GM21381 (cell line): Measurements from ENCODE around the gene HSP90AB1.
"Not testable (repeated sequence)": the region's sequence is repeated elsewhere in the genome, so short reads cannot be mapped to it uniquely, and the experiment has no call there.

Source experiments
- ATAC-seq: cut with Tn5 transposase; IDR thresholded peaks from one replicate; pipeline ENCODE4 v1.9.1; 2021; ENCODE audit warnings: mild to moderate bottlenecking, moderate library complexity; ENCODE audit not compliant: unreplicated experiment

The HSP90AB1 gene

GRCh38 chr6:44222486-44223318 is 24.2 kb upstream of the HSP90AB1 start:
- no peak for ATAC-seq

GRCh38 chr6:44223319-44224028 is 23.4 kb upstream of the HSP90AB1 start, which contains the start of gene SLC29A1:
TSS of gene SLC29A1 (plus strand) at chr6:44223595. CDS start at chr6:44227314, 3,719 bp downstream.
- ATAC-seq: peak; percentile 44

GRCh38 chr6:44224029-44224964 is 22.6 kb upstream of the HSP90AB1 start:
- ATAC-seq: peak; percentile 7

- no peak for ATAC-seq
Observed at GRCh38 chr6:44224965-44225305, 22.0 kb upstream of the HSP90AB1 start.

- ATAC-seq: no peak
Observed at GRCh38 chr6:44225579-44226325, 21.1 kb upstream of the HSP90AB1 start.

- no peak for ATAC-seq
Observed at GRCh38 chr6:44226368-44227147, 20.3 kb upstream of the HSP90AB1 start.

- no peak for ATAC-seq
Observed at GRCh38 chr6:44227148-44227793, 19.6 kb upstream of the HSP90AB1 start.

- ATAC-seq: no peak
Observed at GRCh38 chr6:44228031-44228430, 18.9 kb upstream of the HSP90AB1 start.

GRCh38 chr6:44228433-44228832 is 18.5 kb upstream of the HSP90AB1 start:
- no peak for ATAC-seq

GRCh38 chr6:44228836-44229235 is 18.1 kb upstream of the HSP90AB1 start:
- ATAC-seq: no peak

GRCh38 chr6:44229376-44230033 is 17.4 kb upstream of the HSP90AB1 start:
- no peak for ATAC-seq

- ATAC-seq: no peak
Observed at GRCh38 chr6:44230034-44230675, 16.7 kb upstream of the HSP90AB1 start.

GRCh38 chr6:44231426-44231825 is 15.5 kb upstream of the HSP90AB1 start:
- ATAC-seq: not testable (repeated sequence)

- ATAC-seq: no peak
Observed at GRCh38 chr6:44232676-44233566, 14.0 kb upstream of the HSP90AB1 start.

GRCh38 chr6:44233567-44234100 is 13.3 kb upstream of the HSP90AB1 start:
- no peak for ATAC-seq

GRCh38 chr6:44234101-44235025 is 12.5 kb upstream of the HSP90AB1 start:
- no peak for ATAC-seq
